ENCODE measurements around the gene ADGRL3.

ADGRL3 gene

DNA sequence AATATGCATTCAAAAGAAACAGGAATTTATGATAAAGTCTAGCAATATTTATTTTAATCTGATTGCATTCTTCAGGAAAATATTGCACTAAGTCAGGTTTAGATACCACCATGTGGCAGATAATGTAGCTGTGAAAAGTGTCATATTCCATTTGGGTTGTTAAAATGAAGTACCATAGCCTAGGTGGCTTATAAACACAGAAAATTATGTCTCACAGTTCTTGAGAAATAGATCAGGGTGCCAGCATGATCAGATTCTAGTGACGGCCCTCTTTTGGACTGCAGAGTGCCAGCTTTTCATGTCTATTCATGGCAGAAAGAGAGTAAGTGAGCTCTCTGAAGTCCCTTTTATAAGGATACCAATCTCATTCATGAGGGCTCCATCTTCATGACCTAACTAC, 5.6 kb upstream of the ADGRL3 start:
- H3K4me2 ChIP-seq (ENCODE audit: low read depth, low read length, poor library complexity, severe bottlenecking) = no peak overlapping the region
- no peak for TF ChIP-seq EZH2phosphoT487 (conservative IDR thresholded peaks at IDR 0.05; ENCODE audit: low read length)
- TF ChIP-seq, protein P1, sequence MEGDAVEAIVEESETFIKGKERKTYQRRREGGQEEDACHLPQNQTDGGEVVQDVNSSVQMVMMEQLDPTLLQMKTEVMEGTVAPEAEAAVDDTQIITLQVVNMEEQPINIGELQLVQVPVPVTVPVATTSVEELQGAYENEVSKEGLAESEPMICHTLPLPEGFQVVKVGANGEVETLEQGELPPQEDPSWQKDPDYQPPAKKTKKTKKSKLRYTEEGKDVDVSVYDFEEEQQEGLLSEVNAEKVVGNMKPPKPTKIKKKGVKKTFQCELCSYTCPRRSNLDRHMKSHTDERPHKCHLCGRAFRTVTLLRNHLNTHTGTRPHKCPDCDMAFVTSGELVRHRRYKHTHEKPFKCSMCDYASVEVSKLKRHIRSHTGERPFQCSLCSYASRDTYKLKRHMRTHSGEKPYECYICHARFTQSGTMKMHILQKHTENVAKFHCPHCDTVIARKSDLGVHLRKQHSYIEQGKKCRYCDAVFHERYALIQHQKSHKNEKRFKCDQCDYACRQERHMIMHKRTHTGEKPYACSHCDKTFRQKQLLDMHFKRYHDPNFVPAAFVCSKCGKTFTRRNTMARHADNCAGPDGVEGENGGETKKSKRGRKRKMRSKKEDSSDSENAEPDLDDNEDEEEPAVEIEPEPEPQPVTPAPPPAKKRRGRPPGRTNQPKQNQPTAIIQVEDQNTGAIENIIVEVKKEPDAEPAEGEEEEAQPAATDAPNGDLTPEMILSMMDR (IDR thresholded peaks at IDR 0.05; ENCODE audit: insufficient read depth, low read length, poor library complexity, severe bottlenecking) = no peak
- H2AFZ ChIP-seq (ENCODE audit: low read depth, low read length, severe bottlenecking) = no peak overlapping the region
- H3K36me3 ChIP-seq (ENCODE audit: low read length) = no peaks in the 10 kb centered on the region
- H3K9ac ChIP-seq (ENCODE audit: low read length) = no peak overlapping the region
- H3F3A ChIP-seq (ENCODE audit: insufficient read depth) = no peaks in the 10 kb centered on the region
- H3K27me3 ChIP-seq (ENCODE audit: low read length) = no peaks in the 10 kb centered on the region
- no peaks in the 10 kb centered on the region for H3K79me2 ChIP-seq (ENCODE audit: insufficient read depth, low read length)
- no peaks in the 10 kb centered on the region for H4K20me1 ChIP-seq (ENCODE audit: low read depth, low read length)
- H3K27ac ChIP-seq (ENCODE audit: low read depth, low read length) = no peak overlapping the region
- H3K9me2 ChIP-seq (replicated peaks; ENCODE audit: insufficient read depth, low read length) = no peaks in the 10 kb centered on the region
- no peaks in the 10 kb centered on the region for H3K9me3 ChIP-seq (ENCODE audit: insufficient read depth, low read length)
- no peak overlapping the region for H3K4me3 ChIP-seq (ENCODE audit: insufficient read depth, low read length, poor library complexity, severe bottlenecking)

DNA sequence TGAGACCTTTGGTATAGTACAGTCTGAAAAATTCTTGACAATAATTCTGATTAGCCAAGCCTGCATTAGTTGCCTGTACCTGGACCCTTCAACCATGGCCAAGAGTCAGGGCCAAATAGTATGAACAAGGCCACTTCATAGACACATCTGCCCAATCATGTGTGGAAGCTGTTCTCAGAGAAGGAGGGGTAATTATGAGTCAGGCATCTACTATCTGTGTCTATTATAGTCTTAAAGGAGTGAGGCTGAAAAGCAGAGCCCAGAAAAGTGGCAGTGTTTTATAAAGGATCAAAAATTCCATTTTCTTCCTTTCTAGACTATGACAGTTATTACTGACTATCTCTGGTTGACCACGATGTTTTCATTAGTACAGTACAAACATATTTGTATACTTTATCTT, 5.0 kb upstream of the ADGRL3 start:
- Histone ChIP-seq H2AFZ (ENCODE audit: low read depth, low read length, severe bottlenecking) (no peak overlapping the region), H3F3A (ENCODE audit: insufficient read depth) (no peaks in the 10 kb centered on the region), H3K27me3 (ENCODE audit: low read length) (no peaks in the 10 kb centered on the region), H3K79me2 (ENCODE audit: insufficient read depth, low read length) (no peaks in the 10 kb centered on the region), H3K9me3 (ENCODE audit: insufficient read depth, low read length) (no peaks in the 10 kb centered on the region), H3K4me2 (ENCODE audit: low read depth, low read length, poor library complexity, severe bottlenecking) (no peak overlapping the region), H3K4me3 (ENCODE audit: insufficient read depth, low read length, poor library complexity, severe bottlenecking) (no peak overlapping the region), H4K20me1 (ENCODE audit: low read depth, low read length) (no peaks in the 10 kb centered on the region), H3K27ac (ENCODE audit: low read depth, low read length) (no peak overlapping the region), H3K9me2 (replicated peaks; ENCODE audit: insufficient read depth, low read length) (no peaks in the 10 kb centered on the region), H3K9ac (ENCODE audit: low read length) (no peak overlapping the region), H3K36me3 (ENCODE audit: low read length) (no peaks in the 10 kb centered on the region)
- TF ChIP-seq, protein P1 (IDR thresholded peaks at IDR 0.05; ENCODE audit: insufficient read depth, low read length, poor library complexity, severe bottlenecking) = no peak
- no peak for TF ChIP-seq EZH2phosphoT487 (conservative IDR thresholded peaks at IDR 0.05; ENCODE audit: low read length)

DNA sequence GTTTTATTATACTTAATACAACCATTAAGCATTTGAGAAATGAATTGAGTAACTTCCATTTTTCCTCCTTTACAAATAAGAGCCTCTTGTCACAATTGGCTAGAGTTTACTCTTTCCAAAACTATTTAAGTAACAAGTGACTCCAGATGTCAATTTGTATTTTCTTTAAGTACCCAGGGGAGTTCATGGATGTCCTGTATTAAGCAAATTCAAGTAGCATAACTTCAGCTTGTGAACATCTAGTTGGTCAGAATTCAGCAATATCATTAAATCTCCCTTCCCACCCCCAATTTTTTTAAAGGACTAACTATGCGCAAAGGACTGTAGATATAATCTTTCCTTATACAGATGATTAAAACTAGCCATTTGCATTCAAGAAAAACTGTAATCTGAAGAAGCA, 1.4 kb upstream of the ADGRL3 start:
- H3F3A ChIP-seq (ENCODE audit: insufficient read depth) = no peaks in the 10 kb centered on the region
- H3K79me2 ChIP-seq (ENCODE audit: insufficient read depth, low read length) = no peaks in the 10 kb centered on the region
- H3K36me3 ChIP-seq (ENCODE audit: low read length) = no peaks in the 10 kb centered on the region
- no peak overlapping the region for H3K27ac ChIP-seq (ENCODE audit: low read depth, low read length)
- H4K20me1 ChIP-seq (ENCODE audit: low read depth, low read length) = no peaks in the 10 kb centered on the region
- H3K9me2 ChIP-seq (replicated peaks; ENCODE audit: insufficient read depth, low read length) = no peaks in the 10 kb centered on the region
- no peak overlapping the region for H3K4me3 ChIP-seq (ENCODE audit: insufficient read depth, low read length, poor library complexity, severe bottlenecking)
- no peak overlapping the region for H2AFZ ChIP-seq (ENCODE audit: low read depth, low read length, severe bottlenecking)
- TF ChIP-seq, protein P1 (IDR thresholded peaks at IDR 0.05; ENCODE audit: insufficient read depth, low read length, poor library complexity, severe bottlenecking) = no peak
- no peak for TF ChIP-seq EZH2phosphoT487 (conservative IDR thresholded peaks at IDR 0.05; ENCODE audit: low read length)
- H3K4me2 ChIP-seq (ENCODE audit: low read depth, low read length, poor library complexity, severe bottlenecking) = no peak overlapping the region
- H3K9ac ChIP-seq (ENCODE audit: low read length) = no peak overlapping the region
- H3K9me3 ChIP-seq (ENCODE audit: insufficient read depth, low read length) = no peaks in the 10 kb centered on the region
- H3K27me3 ChIP-seq (ENCODE audit: low read length) = no peaks in the 10 kb centered on the region

DNA sequence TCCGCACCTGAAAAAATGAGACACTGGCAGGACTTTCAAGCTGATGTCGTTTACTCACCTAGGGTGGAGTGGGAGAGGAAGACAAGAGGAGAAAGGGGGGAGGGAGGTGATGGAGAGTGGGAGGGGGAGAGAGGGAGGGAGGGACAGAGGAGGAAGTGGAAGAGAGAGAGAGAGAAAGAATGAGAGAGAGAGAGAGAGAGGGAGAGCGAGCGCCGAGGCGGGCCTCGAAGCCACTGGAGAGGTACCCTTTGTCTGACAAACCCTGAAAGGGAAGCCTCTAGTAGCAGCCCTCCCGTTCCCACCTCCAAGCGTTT, 296 bp upstream of the ADGRL3 start:
- Histone ChIP-seq H3K79me2 (ENCODE audit: insufficient read depth, low read length) (no peaks in the 10 kb centered on the region), H3K27ac (ENCODE audit: low read depth, low read length) (no peak overlapping the region), H3K4me2 (ENCODE audit: low read depth, low read length, poor library complexity, severe bottlenecking) (no peak overlapping the region), H3K9ac (ENCODE audit: low read length) (no peak overlapping the region), H3K9me2 (replicated peaks; ENCODE audit: insufficient read depth, low read length) (no peaks in the 10 kb centered on the region), H3F3A (ENCODE audit: insufficient read depth) (no peaks in the 10 kb centered on the region), H4K20me1 (ENCODE audit: low read depth, low read length) (no peaks in the 10 kb centered on the region), H3K27me3 (ENCODE audit: low read length) (no peaks in the 10 kb centered on the region), H3K9me3 (ENCODE audit: insufficient read depth, low read length) (no peaks in the 10 kb centered on the region), H3K4me3 (ENCODE audit: insufficient read depth, low read length, poor library complexity, severe bottlenecking) (no peak overlapping the region), H3K36me3 (ENCODE audit: low read length) (no peaks in the 10 kb centered on the region), H2AFZ (ENCODE audit: low read depth, low read length, severe bottlenecking) (no peak overlapping the region)
- no peak for TF ChIP-seq EZH2phosphoT487 (conservative IDR thresholded peaks at IDR 0.05; ENCODE audit: low read length)
